GM19397 (cell line): Measurements from ENCODE around the gene C18orf63.
"Not testable (repeated sequence)": the region's sequence is repeated elsewhere in the genome, so short reads cannot be mapped to it uniquely, and the experiment has no call there.

Source experiments
- ATAC-seq: cut with Tn5 transposase; IDR thresholded peaks from one replicate; pipeline ENCODE4 v1.9.1; 2021; ENCODE audit warnings: mild to moderate bottlenecking, moderate library complexity; ENCODE audit not compliant: unreplicated experiment

Gene C18orf63

GRCh38 chr18:74326791-74327190 is 11.2 kb downstream of the C18orf63 start:
- ATAC-seq, result not testable (repeated sequence)

GRCh38 chr18:74328206-74328605 is 12.6 kb downstream of the C18orf63 start:
- no peak for ATAC-seq

- ATAC-seq, result no peak
Observed at GRCh38 chr18:74329688-74330205, 14.1 kb downstream of the C18orf63 start.

- no peak for ATAC-seq
Observed at GRCh38 chr18:74331404-74331803, 15.8 kb downstream of the C18orf63 start.

- ATAC-seq, result no peak
Observed at GRCh38 chr18:74333091-74333490, 17.5 kb downstream of the C18orf63 start.

GRCh38 chr18:74334242-74334893 is 18.7 kb downstream of the C18orf63 start:
- no peak for ATAC-seq

- no peak for ATAC-seq
Observed at GRCh38 chr18:74336656-74337055, 21.0 kb downstream of the C18orf63 start.

GRCh38 chr18:74337155-74337911 is 21.7 kb downstream of the C18orf63 start:
- ATAC-seq, result no peak

- no peak for ATAC-seq
Observed at GRCh38 chr18:74337912-74338309, 22.3 kb downstream of the C18orf63 start.

- ATAC-seq, result no peak
Observed at GRCh38 chr18:74342416-74343043, 26.9 kb downstream of the C18orf63 start.

GRCh38 chr18:74346206-74346605 is 30.6 kb downstream of the C18orf63 start:
- no peak for ATAC-seq

GRCh38 chr18:74348581-74348980 is 32.9 kb downstream of the C18orf63 start:
- no peak for ATAC-seq

- ATAC-seq, result peak; percentile 49
Observed at GRCh38 chr18:74351354-74351753, 35.7 kb downstream of the C18orf63 start.

GRCh38 chr18:74353169-74353775 is 37.6 kb downstream of the C18orf63 start:
- peak; percentile 70 for ATAC-seq

GRCh38 chr18:74356959-74357358 is 41.3 kb downstream of the C18orf63 start:
- peak; percentile 56 for ATAC-seq

- no peak for ATAC-seq
Observed at GRCh38 chr18:74360852-74361655, 45.4 kb downstream of the C18orf63 start.

GRCh38 chr18:74367905-74368304 is 52.3 kb downstream of the C18orf63 start:
- ATAC-seq, result no peak

GRCh38 chr18:74368901-74369705 is 53.5 kb downstream of the C18orf63 start:
- ATAC-seq, result no peak

- ATAC-seq, result no peak
Observed at GRCh38 chr18:74370115-74370514, 54.5 kb downstream of the C18orf63 start.

- ATAC-seq, result no peak
Observed at GRCh38 chr18:74373428-74373827, 57.8 kb downstream of the C18orf63 start.
